Stimulated activated CD8-positive, alpha-beta memory T cell treated with anti-CD3 and anti-CD28 coated beads, Interleukin-15, amount 100 ng/mL, for 48 hours (primary cell): ENCODE results near the gene WNT3.
"Not testable (repeated sequence)": the region's sequence is repeated elsewhere in the genome, so short reads cannot be mapped to it uniquely, and the experiment has no call there.

ENCODE experiments used
- DNase-seq, 2 donors: peaks; one replicate each; pipeline ENCODE4 v3.0.0-alpha.2; 2020; ENCODE audit warnings: low read depth in 2 of 2

WNT3 gene

GRCh38 chr17:46765453-46765852, 53.0 kb downstream of the WNT3 start:
- no peak for DNase-seq

GRCh38 chr17:46764709-46765401, 53.6 kb downstream of the WNT3 start:
- no peak for DNase-seq

GRCh38 chr17:46764000-46764708, 54.3 kb downstream of the WNT3 start:
- DNase-seq = no peak

- DNase-seq = no peak
Measured at GRCh38 chr17:46763416-46763815, 55.1 kb downstream of the WNT3 start.

GRCh38 chr17:46759141-46759540, 59.4 kb downstream of the WNT3 start:
- DNase-seq = no peak

- no peak for DNase-seq
Measured at GRCh38 chr17:46758614-46759013, 59.9 kb downstream of the WNT3 start.

GRCh38 chr17:46757588-46757987, 60.9 kb downstream of the WNT3 start:
- DNase-seq = not testable (repeated sequence)

GRCh38 chr17:46756861-46757260, 61.6 kb downstream of the WNT3 start:
- DNase-seq = no peak

GRCh38 chr17:46756081-46756735, 62.3 kb downstream of the WNT3 start:
- DNase-seq = no peak

GRCh38 chr17:46753776-46754175, 64.7 kb downstream of the WNT3 start:
- DNase-seq = no peak

GRCh38 chr17:46751425-46751824, 67.1 kb downstream of the WNT3 start:
- no peak for DNase-seq

- no peak for DNase-seq
Measured at GRCh38 chr17:46745376-46745775, 73.1 kb downstream of the WNT3 start.

- no peak for DNase-seq
Measured at GRCh38 chr17:46744441-46744840, 74.1 kb downstream of the WNT3 start.

GRCh38 chr17:46742565-46743270, 75.8 kb downstream of the WNT3 start:
- DNase-seq = no peak

GRCh38 chr17:46741122-46741730, 77.3 kb downstream of the WNT3 start:
- DNase-seq = no peak

- DNase-seq = no peak
Measured at GRCh38 chr17:46739982-46740381, 78.5 kb downstream of the WNT3 start.

GRCh38 chr17:46738544-46738943, 79.9 kb downstream of the WNT3 start:
- DNase-seq = no peak

GRCh38 chr17:46737326-46737725, 81.2 kb downstream of the WNT3 start:
- no peak for DNase-seq

- DNase-seq = no peak
Measured at GRCh38 chr17:46736100-46736499, 82.4 kb downstream of the WNT3 start.

- no peak for DNase-seq
Measured at GRCh38 chr17:46733837-46734475, 84.5 kb downstream of the WNT3 start.

- DNase-seq = no peak
Measured at GRCh38 chr17:46732754-46733398, 85.6 kb downstream of the WNT3 start.
